Thoracic aorta (tissue), 2 donors: ENCODE measurements around the gene TREML1. TPM values are rescaled to one million over a fixed set of nuclear protein-coding genes. Genes with fewer than 3 reads are reported as not detected.

Source experiments
- ATAC-seq: fragments of 150-250 bp; one replicate; pipeline ENCODE4 v1.8.0; 2017; ENCODE audit warnings: low read depth; ENCODE audit not compliant: insufficient number of reproducible peaks, low FRiP score
- DNase-seq: peaks from one replicate; pipeline ENCODE4 v3.0.0-alpha.2; 2020; ENCODE audit warnings: low spot score
- H3K27ac ChIP-seq, 2 donors: fragments of 200-600 bp; sonication (generic); 1 replicate in 1 of 2; 2 replicates in 1 of 2; pipeline ENCODE4 v1.5.1; 2016; ENCODE audit warnings: mild to moderate bottlenecking in 2 of 2, moderate library complexity in 2 of 2
- H3K27me3 ChIP-seq: fragments of 200-600 bp; sonication (generic); replicated peaks from 2 replicates; pipeline ENCODE4 v1.6.0; 2016; ENCODE audit warnings: mild to moderate bottlenecking; ENCODE audit not compliant: insufficient read depth
- H3K36me3 ChIP-seq: fragments of 200-600 bp; sonication (generic); one replicate; pipeline ENCODE4 v1.5.1; 2016
- H3K4me1 ChIP-seq, 2 donors: fragments of 200-600 bp; sonication (generic); 1 replicate in 1 of 2; 2 replicates in 1 of 2; pipeline versions ENCODE4 v1.5.1 to v1.6.0; 2016; ENCODE audit warnings: low read depth in 2 of 2, mild to moderate bottlenecking in 1 of 2; ENCODE audit not compliant: control insufficient read depth in 1 of 2
- H3K4me3 ChIP-seq: fragments of 200-600 bp; sonication (generic); 2 replicates; pipeline ENCODE4 v1.5.1; 2016; ENCODE audit warnings: mild to moderate bottlenecking
- H3K9me3 ChIP-seq: fragments of 200-600 bp; sonication (generic); 2 replicates; pipeline ENCODE4 v1.5.1; 2016
- CTCF ChIP-seq: fragments of 200-600 bp; sonication (generic); IDR thresholded peaks from one replicate; pipeline ENCODE4 v1.5.1; 2019; ENCODE audit warnings: antibody characterized with exemption
- total RNA-seq, 2 donors: library from RNA; depleted of rRNA; stranded (reverse); fragments of >200 nt; gene quantifications; one replicate each; pipeline versions ENCODE4 v1.1.0 to v1.2.3, GENCODE V29; 2016

The TREML1 gene
- total RNA-seq, 2 donors from 2014 or later = 0.56 to 3.9 TPM

GRCh38 chr6:41199552-41200246 lies 45.6 kb upstream of the TREML1 start:
- no peak for TF ChIP-seq CTCF
- Histone ChIP-seq H3K27ac (no peak overlapping the region), H3K27me3 (no peaks in the 10 kb centered on the region), H3K9me3 (no peaks in the 10 kb centered on the region), H3K4me3 (no peak overlapping the region), H3K36me3 (no peaks in the 10 kb centered on the region), H3K4me1 (no peaks in the 10 kb centered on the region)
- DNase-seq (no peak), ATAC-seq (no peak)

- DNase-seq = no peak
- Histone ChIP-seq H3K4me1 (no peaks in the 10 kb centered on the region), H3K36me3 (no peaks in the 10 kb centered on the region), H3K27me3 (no peaks in the 10 kb centered on the region), H3K9me3 (no peaks in the 10 kb centered on the region), H3K4me3 (no peak overlapping the region), H3K27ac (no peak overlapping the region)
- no peak for TF ChIP-seq CTCF
- no peak for ATAC-seq
These were observed 43.1 kb upstream of the TREML1 start for GRCh38 chr6:41197234-41197633.

- ATAC-seq (no peak), DNase-seq (no peak)
- no peaks in the 10 kb centered on the region for H3K27me3 ChIP-seq
- no peak overlapping the region for H3K4me3 ChIP-seq
- no peaks in the 10 kb centered on the region for H3K36me3 ChIP-seq
- no peaks in the 10 kb centered on the region for H3K9me3 ChIP-seq
- no peaks in the 10 kb centered on the region for H3K4me1 ChIP-seq
- H3K27ac ChIP-seq = no peak overlapping the region
- no peak for TF ChIP-seq CTCF
These were observed 40.2 kb upstream of the TREML1 start for GRCh38 chr6:41194386-41194785.

- no peak for TF ChIP-seq CTCF
- no peak for ATAC-seq
- Histone ChIP-seq H3K4me3 (no peak overlapping the region), H3K36me3 (no peaks in the 10 kb centered on the region), H3K27me3 (no peaks in the 10 kb centered on the region), H3K9me3 (no peaks in the 10 kb centered on the region), H3K4me1 (no peaks in the 10 kb centered on the region), H3K27ac (no peak overlapping the region)
- DNase-seq = no peak
These were observed 39.7 kb upstream of the TREML1 start for GRCh38 chr6:41193884-41194283.

- no peak overlapping the region for H3K27ac ChIP-seq
- no peak for TF ChIP-seq CTCF
- H3K36me3 ChIP-seq = no peaks in the 10 kb centered on the region
- H3K9me3 ChIP-seq = no peaks in the 10 kb centered on the region
- no peak for ATAC-seq
- H3K4me1 ChIP-seq = no peaks in the 10 kb centered on the region
- no peak for DNase-seq
- H3K27me3 ChIP-seq = no peaks in the 10 kb centered on the region
- H3K4me3 ChIP-seq = no peak overlapping the region
These were observed 39.1 kb upstream of the TREML1 start for GRCh38 chr6:41193171-41193734.
